HepG2 (cell line): ENCODE data around the gene CDH23. TPM values are rescaled to one million over a fixed set of nuclear protein-coding genes. Genes with fewer than 3 reads are reported as not detected.

Experiments
- ATAC-seq: fragments of 200-7000 bp; cut with Tn5 transposase; 3 replicates; pipeline ENCODE4 v1.9.1; 2020; ENCODE audit warnings: mild to moderate bottlenecking, moderate library complexity
- BruUV-seq: library from RNA; stranded (reverse); fragments of 400-500 nt; replicated peaks from 2 replicates; lab custom pipeline; 2021; lab: Mats Ljungman, UMichigan
- CTCF ChIA-PET: fragments of 300-600 bp; formaldehyde crosslinking; extraction: SDS; loops from one replicate; lab custom pipeline; 2021; ENCODE audit warnings: low total read pairs, inconsistent platforms, low intra/inter-chr PET ratio; lab: Yijun Ruan, JAX
- POLR2A ChIA-PET: fragments of 350-600 bp; sonication (Branson Sonifier 250); formaldehyde crosslinking; loops from one replicate; lab custom pipeline; 2020; ENCODE audit warnings: antibody characterized with exemption, inconsistent platforms; lab: Yijun Ruan, JAX
- DNase-seq: peaks from one replicate; pipeline ENCODE4 v3.0.0-alpha.2; 2015; ENCODE audit warnings: low spot score
- FAIRE-seq: peaks from 3 replicates; lab custom pipeline; 2011; peaks lifted over from hg19 to GRCh38; lab: Jason Lieb, UNC
- H2AFZ ChIP-seq: one replicate; pipeline ENCODE4 v1.6.1; 2011; ENCODE audit warnings: low read length, inconsistent platforms
- H3K27ac ChIP-seq: fragments of 300-600 bp; 3 replicates; pipeline ENCODE4 v1.8.0; 2011; ENCODE audit warnings: mixed run types, mild to moderate bottlenecking, mixed read lengths, low read length, inconsistent platforms; ENCODE audit not compliant: insufficient read depth; ENCODE audit errors: extremely low read length
- H3K27me3 ChIP-seq, 2 experiments: fragments of 200-600 bp in 1 of 2; 2 replicates in 1 of 2; 3 replicates in 1 of 2; pipeline versions ENCODE4 v1.6.0 to v1.8.0; 2011; ENCODE audit warnings: low read length in 2 of 2, mild to moderate bottlenecking in 2 of 2, moderate library complexity in 2 of 2, inconsistent platforms in 1 of 2; ENCODE audit not compliant: insufficient read depth in 2 of 2, control insufficient read depth in 1 of 2
- H3K36me3 ChIP-seq, 2 experiments: fragments of 200-600 bp in 1 of 2; replicated peaks in 1 of 2; 2 replicates in 1 of 2; 3 replicates in 1 of 2; pipeline versions ENCODE4 v1.5.1 to v1.8.0; 2011; ENCODE audit warnings: low read length in 2 of 2, inconsistent platforms in 1 of 2; ENCODE audit not compliant: insufficient read depth in 2 of 2, control insufficient read depth in 1 of 2
- H3K4me1 ChIP-seq: 2 replicates; pipeline ENCODE4 v1.5.1; 2012; ENCODE audit warnings: low read length, inconsistent platforms; ENCODE audit not compliant: insufficient read depth
- H3K4me2 ChIP-seq: 2 replicates; pipeline ENCODE4 v1.6.0; 2011; ENCODE audit warnings: low read depth, low read length, inconsistent platforms
- H3K4me3 ChIP-seq, 3 experiments: fragments of 200-600 bp in 1 of 3; sonication (generic), shearing (Covaris generic) in 1 of 3; replicated peaks in 1 of 3; 2 replicates each; pipeline ENCODE4 v1.5.1; 2011 to 2016; ENCODE audit warnings: low read length in 3 of 3, inconsistent platforms in 2 of 3, low read depth in 2 of 3, mild to moderate bottlenecking in 2 of 3, control low read depth in 1 of 3, mixed read lengths in 1 of 3; ENCODE audit not compliant: insufficient read depth in 1 of 3
- H3K79me2 ChIP-seq: one replicate; pipeline ENCODE4 v1.6.1; 2011; ENCODE audit warnings: low read length, inconsistent platforms; ENCODE audit not compliant: insufficient read depth
- H3K9ac ChIP-seq: 2 replicates; pipeline ENCODE4 v1.6.0; 2011; ENCODE audit warnings: mild to moderate bottlenecking, low read depth, low read length, inconsistent platforms; ENCODE audit not compliant: insufficient read depth
- H3K9me3 ChIP-seq: 2 replicates; pipeline ENCODE4 v1.5.1; 2012; ENCODE audit warnings: mild to moderate bottlenecking, low read length
- H4K20me1 ChIP-seq: 2 replicates; pipeline ENCODE4 v1.6.0; 2011; ENCODE audit warnings: inconsistent platforms, mild to moderate bottlenecking, low read length, moderate library complexity; ENCODE audit not compliant: insufficient read depth
- BCL6 ChIP-seq: IDR thresholded peaks from 2 replicates; pipeline ENCODE4 v1.6.1; 2016; ENCODE audit warnings: missing genetic modification reagents, missing compliant biosample characterization
- CC2D1A ChIP-seq: sonication (generic); formaldehyde crosslinking; IDR thresholded peaks from 2 replicates; pipeline ENCODE4 v1.8.1; 2023; ENCODE audit warnings: mild to moderate bottlenecking, missing genetic modification reagents
- CEBPG ChIP-seq: IDR thresholded peaks from 2 replicates; pipeline ENCODE4 v1.6.1; 2016
- FUBP1 ChIP-seq: sonication (generic); formaldehyde crosslinking; IDR thresholded peaks from 2 replicates; pipeline ENCODE4 v1.5.1; 2020; ENCODE audit warnings: missing genetic modification reagents, mild to moderate bottlenecking, borderline replicate concordance
- MAX ChIP-seq: IDR thresholded peaks from 2 replicates; pipeline ENCODE4 v1.6.1; 2012; ENCODE audit warnings: inconsistent platforms
- MLXIP ChIP-seq: sonication (generic); formaldehyde crosslinking; IDR thresholded peaks from 2 replicates; pipeline ENCODE4 v1.9.0; 2021; ENCODE audit warnings: missing genetic modification reagents, borderline replicate concordance
- ONECUT2 ChIP-seq: sonication (generic); formaldehyde crosslinking; IDR thresholded peaks from 2 replicates; pipeline ENCODE4 v1.4.0; 2020; ENCODE audit warnings: missing genetic modification reagents
- RBM39 ChIP-seq: fragments of 200-400 bp; formaldehyde crosslinking; IDR thresholded peaks from one replicate; pipeline ENCODE4 v1.6.1; 2018; ENCODE audit warnings: antibody characterized with exemption, mild to moderate bottlenecking, low read depth, low read length; ENCODE audit not compliant: poor library complexity, severe bottlenecking
- TFAP4 ChIP-seq: sonication (generic); IDR thresholded peaks from 2 replicates; pipeline ENCODE4 v1.6.1; 2016; ENCODE audit warnings: low read depth, borderline replicate concordance
- ZNF331 ChIP-seq: sonication (generic); formaldehyde crosslinking; IDR thresholded peaks from 2 replicates; pipeline ENCODE4 v1.4.0; 2020; ENCODE audit warnings: missing genetic modification reagents
- ZNF713 ChIP-seq: sonication (generic); formaldehyde crosslinking; IDR thresholded peaks from 2 replicates; pipeline ENCODE4 v1.4.0; 2020; ENCODE audit warnings: mild to moderate bottlenecking, missing genetic modification reagents
- WGBS: methylation state at CpG from one replicate; pipeline ENCODE4 v1.1.6; 2017; ENCODE audit warnings: low lambda C conversion rate; 5-methylcytosine and 5-hydroxymethylcytosine counted together
- in situ Hi-C: cut with HindIII; loops from 2 replicates; pipeline ENCODE4 v1.10.0; 2017; ENCODE audit warnings: low pct_unique_long_range_greater_than_20kb; ENCODE audit not compliant: extremely low pct_ligation_motif_present
- intact Hi-C: fragments of 100-400 bp; cut with micrococcal nuclease; formaldehyde crosslinking; loops from one replicate; pipeline ENCODE4 v1.10.0; 2022; ENCODE audit not compliant: unreplicated experiment
- polyA plus RNA-seq, 8 experiments: library from polyadenylated mRNA; depleted of rRNA in 3 of 8; stranded (reverse) in 7 of 8; unstranded in 1 of 8; fragments of >200 nt; fragmentation: Illumina TruSeq in 4 of 8; extraction: Trizol in 4 of 8; gene quantifications; 2 replicates each; pipeline versions ENCODE4 v1.2.1 to v1.2.3, GENCODE V29; 2011 to 2016; ENCODE audit warnings: low read depth in 4 of 8, missing spikeins in 1 of 8, mixed read lengths in 1 of 8; ENCODE audit not compliant: insufficient read depth in 1 of 8
- total RNA-seq, 5 experiments: library from RNA; depleted of rRNA; stranded (reverse); fragments of >200 nt; fragmentation: Illumina TruSeq; extraction: Trizol; gene quantifications; 2 replicates each; pipeline ENCODE4 v1.2.3, GENCODE V29; 2016; ENCODE audit warnings: low read depth in 1 of 5

CDH23 gene
- total and polyA plus RNA-seq, 2 of the 13 experiments (the other 11 are each of a cell fraction or from before 2014, with no cell fraction given), result 0.13 TPM; not detected in 1

- 0 out of 2 replicates have a peak, but pooled peaks cover 9% of the 10 kb centered on the region for H3K4me1 ChIP-seq
- TF ChIP-seq FUBP1, result no peak
- TF ChIP-seq TFAP4, result no peak
- no peak for TF ChIP-seq ZNF713 (CRISPR knock-in tag)
- no peak for TF ChIP-seq BCL6
- no peak for TF ChIP-seq CC2D1A (CRISPR knock-in tag)
- no peak for TF ChIP-seq CEBPG (CRISPR knock-in tag)
- no peak for TF ChIP-seq RBM39
- TF ChIP-seq MLXIP, result no peak
- no peak for TF ChIP-seq ONECUT2 (CRISPR knock-in tag)
- TF ChIP-seq MAX, result no peak
- TF ChIP-seq ZNF331 (CRISPR knock-in tag), result no peak
- H4K20me1 ChIP-seq, result no peaks in the 10 kb centered on the region
- H3K4me2 ChIP-seq, result no peak overlapping the region
- H3K9me3 ChIP-seq, result no peaks in the 10 kb centered on the region
- no peak overlapping the region for H3K4me3 ChIP-seq
- no peak overlapping the region for H3K9ac ChIP-seq
- FAIRE-seq, result no peak
- H3K27me3 ChIP-seq, result peaks cover 8 to 48% of the 10 kb centered on the region in 2 experiments; a peak in 4 of 5 replicates
- intact Hi-C loops, result no loop called here
- no peak for ATAC-seq
- BruUV-seq, result no TSS peak
- no peaks in the 10 kb centered on the region for H3K36me3 ChIP-seq
- no peak for DNase-seq
- H3K27ac ChIP-seq, result no peak overlapping the region
- WGBS, result 28% methylated on average over 12 of the region's 12 CpGs
- in situ Hi-C loops, result no loop called here
- ChIA-PET POLR2A (no interaction called here), CTCF (no interaction called here)
- no peaks in the 10 kb centered on the region for H3K79me2 ChIP-seq
- H2AFZ ChIP-seq, result no peak overlapping the region
These were observed 340.5 kb downstream of the CDH23 start for GRCh38 chr10:71737001-71737833.
